HuH-7 (cell line): ENCODE measurements around the gene FMN1.

ENCODE experiments used
- DNase-seq: peaks from one replicate; pipeline ENCODE4 v3.0.0; 2011; ENCODE audit warnings: low spot score

FMN1 gene

GRCh38 chr15:32880642-32881041 lies 313.9 kb downstream of the FMN1 start:
- no peak for DNase-seq

- DNase-seq, result no peak
Observed at GRCh38 chr15:32879980-32880379, 314.5 kb downstream of the FMN1 start.

DNA sequence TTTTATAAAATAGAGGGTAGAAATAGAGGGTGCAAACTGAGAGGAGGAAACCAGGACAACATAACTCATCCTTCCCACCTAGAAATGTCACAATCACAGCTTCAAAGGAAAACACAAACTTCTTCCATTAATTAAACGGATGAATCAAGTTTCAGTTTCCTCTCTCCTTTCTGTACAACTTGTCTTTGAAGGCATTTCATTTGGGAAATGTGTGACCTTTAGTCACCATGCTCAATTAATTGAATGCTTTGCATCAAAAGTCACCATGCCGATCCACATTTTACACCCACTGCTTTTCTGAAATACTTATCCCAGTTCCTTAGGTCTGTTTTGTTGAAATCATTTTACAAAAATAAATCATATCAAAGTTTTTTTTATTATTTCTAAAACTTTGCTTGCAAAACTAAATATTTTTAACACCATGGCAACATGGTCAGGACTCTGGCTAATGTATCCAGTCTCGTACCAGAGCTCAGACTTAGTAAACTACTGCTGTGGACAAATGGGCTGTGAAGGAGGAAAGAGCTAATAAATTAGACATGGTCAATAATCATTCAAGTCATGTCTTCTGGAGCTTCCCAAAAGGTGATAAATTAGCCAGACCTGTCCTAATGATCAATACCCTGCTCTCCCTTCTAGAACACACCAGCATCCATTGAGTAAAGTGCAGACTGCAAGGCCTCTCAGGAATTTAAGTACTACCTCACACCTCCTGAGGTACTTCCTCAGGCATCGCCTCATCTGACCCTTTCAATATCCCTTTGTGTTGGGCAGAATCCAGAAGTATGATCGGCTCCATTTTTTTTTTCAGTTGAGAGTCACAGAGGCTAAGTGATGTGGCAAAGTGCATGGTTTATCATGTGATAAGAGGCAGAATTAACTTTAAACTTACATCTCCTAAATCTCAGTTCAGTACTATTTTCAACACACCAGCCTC lies 315.4 kb downstream of the FMN1 start:
- no peak for DNase-seq

- no peak for DNase-seq
Observed at GRCh38 chr15:32878342-32878741, 316.2 kb downstream of the FMN1 start.

- DNase-seq, result no peak
Observed at GRCh38 chr15:32877252-32878019, 317.1 kb downstream of the FMN1 start.

DNA sequence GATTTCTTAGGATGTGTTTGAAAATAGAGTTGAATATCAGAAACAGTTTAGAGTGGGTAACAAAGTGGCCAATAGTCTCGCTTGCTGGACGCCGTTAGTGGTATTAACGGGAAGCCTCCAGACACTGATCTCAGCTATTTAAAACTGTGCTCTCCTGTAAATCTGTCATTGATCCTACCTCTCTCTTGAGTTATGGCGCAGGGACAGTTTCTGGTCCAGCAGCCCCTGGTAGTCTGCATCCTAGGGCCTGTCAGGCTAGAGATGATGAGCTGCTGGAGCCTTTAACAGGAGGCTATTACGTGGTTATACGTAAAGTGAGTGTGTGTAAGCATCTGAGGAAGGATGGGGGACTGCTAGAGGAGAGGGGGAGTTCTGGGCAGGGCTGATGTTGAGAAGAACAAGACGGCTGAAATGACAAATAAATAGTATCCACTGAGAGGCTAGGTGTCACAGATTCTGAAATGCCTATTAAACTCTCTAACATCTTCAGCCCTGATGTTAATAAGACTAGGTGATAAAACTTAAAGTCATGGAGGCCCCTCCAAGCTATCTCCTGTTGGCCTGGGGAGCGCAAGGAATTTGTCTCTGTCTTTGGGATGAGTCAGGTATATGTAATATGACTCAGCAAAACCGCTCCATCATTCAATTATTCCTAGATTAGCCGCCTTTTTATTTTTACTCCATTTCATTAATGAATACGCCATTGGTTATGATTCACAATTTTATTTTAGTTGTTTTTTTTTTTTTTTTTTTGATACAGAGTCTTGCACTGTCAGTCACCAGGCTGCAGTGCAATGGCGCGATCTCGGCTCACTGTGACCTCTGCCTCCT lies 321.0 kb downstream of the FMN1 start:
- no peak for DNase-seq

- no peak for DNase-seq
Observed at GRCh38 chr15:32872621-32873283, 321.8 kb downstream of the FMN1 start.

DNA sequence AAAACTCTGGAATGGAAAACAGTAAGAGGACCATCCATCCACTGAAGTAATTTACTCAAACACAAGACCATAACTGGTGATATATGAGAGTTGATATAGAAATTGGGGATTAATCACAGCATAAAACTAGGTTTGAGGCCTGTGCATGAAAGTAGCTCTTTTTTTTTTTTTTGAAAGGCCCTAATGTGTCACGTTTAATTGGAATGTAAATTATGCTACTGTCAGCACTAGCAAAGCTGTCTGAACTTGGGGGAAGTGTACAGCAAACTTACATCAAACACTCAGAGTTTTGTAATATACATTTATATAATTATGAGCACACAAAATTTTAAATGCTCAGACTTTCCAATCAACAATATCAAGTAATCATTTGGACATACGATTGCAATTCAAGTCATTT lies 322.6 kb downstream of the FMN1 start:
- no peak for DNase-seq

DNA sequence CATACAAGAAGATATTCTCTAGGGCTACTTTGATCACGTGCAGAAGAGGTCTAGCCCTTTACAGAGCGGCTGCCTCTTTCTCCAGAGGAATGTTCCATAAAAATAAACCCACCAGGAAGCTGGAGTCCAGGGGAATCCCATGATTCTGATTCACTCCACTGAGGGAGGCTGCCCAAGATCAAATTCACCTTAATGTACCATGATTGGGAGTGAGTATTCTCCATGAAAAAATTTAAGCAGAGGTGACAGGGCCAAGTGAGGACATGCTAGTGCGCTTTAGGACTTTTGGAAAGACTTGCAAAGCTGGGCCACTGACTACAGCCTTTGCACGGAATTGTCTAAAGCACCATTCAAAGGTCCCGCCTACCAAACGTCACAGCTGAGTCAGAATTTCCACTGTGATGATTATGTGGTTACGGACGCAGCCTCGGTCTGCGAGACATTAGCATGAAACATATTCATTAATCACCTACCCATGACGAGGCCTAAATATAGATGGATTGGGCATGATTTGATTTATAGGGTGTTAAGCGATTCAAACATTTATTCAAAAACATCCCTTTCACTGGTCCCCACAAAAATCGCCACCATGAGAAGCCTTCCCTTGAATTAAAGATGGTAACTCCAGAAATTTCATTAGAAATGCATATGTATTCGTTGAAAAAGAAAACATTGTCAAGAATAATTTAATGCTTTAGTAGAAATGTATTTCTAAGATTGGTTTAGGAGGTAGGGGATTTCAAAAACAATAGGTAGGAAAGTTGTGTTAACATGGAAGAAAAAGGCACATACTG lies 324.1 kb downstream of the FMN1 start:
- DNase-seq, result no peak

GRCh38 chr15:32869776-32870175 lies 324.7 kb downstream of the FMN1 start:
- DNase-seq, result no peak

DNA sequence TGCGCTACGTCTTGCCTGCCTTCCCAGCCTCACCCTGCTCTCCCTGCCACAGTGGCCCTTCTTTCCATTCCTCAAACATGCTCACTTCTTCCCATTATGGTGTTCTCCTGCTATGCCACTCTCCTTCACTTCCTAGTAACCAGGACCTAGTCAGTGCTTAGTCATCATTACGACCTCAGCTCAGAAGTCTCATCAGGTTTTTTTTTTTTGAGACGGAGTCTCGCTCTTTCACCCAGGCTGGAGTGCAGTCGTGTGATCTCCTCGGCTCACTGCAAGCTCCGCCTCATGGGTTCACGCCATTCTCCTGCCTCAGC lies 327.2 kb downstream of the FMN1 start:
- DNase-seq, result no peak

GRCh38 chr15:32866454-32867312 lies 327.8 kb downstream of the FMN1 start:
- no peak for DNase-seq

- DNase-seq, result no peak
Observed at GRCh38 chr15:32864841-32865240, 329.7 kb downstream of the FMN1 start.

DNA sequence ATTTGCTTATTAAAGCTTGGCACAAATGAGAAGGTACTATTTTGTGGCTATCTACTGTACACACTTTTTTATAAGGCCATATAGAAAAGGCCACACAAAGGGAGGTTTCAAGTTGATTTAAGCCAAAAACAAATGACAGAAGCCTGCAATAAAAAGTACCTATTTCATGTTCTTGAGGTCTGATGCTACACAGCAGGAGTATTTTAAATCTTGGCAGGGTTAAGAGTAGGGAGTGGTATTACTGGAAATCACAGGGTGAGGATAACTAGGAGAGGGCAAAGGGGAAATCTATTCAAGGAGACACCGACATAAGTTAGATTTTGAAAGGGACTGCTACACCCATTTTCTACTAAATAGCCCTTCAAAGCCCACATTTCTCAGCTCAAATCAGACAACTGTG lies 330.5 kb downstream of the FMN1 start:
- no peak for DNase-seq

- no peak for DNase-seq
Observed at GRCh38 chr15:32861761-32862160, 332.8 kb downstream of the FMN1 start.

DNA sequence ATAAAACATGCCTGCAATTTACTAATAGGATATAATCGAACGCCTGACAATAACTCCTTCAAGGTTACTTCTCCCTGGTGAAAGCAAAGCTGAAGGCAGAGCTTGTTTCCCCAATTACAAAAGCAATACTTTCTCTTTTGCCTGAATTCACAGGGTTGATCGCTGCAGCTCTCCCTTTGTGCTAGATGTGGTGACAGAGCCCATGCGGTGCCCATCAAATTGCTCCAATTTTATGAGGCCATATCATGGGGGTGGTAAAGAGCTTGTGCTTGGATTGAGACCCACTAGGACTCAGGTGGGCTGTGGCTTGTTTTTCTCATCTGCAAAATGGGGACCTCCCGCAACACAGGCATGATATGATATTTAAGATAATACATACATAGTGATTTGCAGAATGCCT lies 333.3 kb downstream of the FMN1 start:
- no peak for DNase-seq

- DNase-seq, result no peak
Observed at GRCh38 chr15:32859996-32860395, 334.5 kb downstream of the FMN1 start.

GRCh38 chr15:32859251-32859650 lies 335.3 kb downstream of the FMN1 start:
- DNase-seq, result no peak

GRCh38 chr15:32857732-32858131 lies 336.8 kb downstream of the FMN1 start:
- no peak for DNase-seq

GRCh38 chr15:32856753-32857152 lies 337.8 kb downstream of the FMN1 start:
- DNase-seq, result no peak
